ENCODE results near the gene OR5B21.

OR5B21 gene

GRCh38 chr11:58505849-58506248, 2.1 kb downstream of the OR5B21 start:
- Mint-ChIP-seq H3K36me3 (ENCODE audit: low read depth) (peaks cover 7% of the 10 kb centered on the region), H3K9me3 (no peaks in the 10 kb centered on the region), H3K4me1 (ENCODE audit: low read depth) (no peaks in the 10 kb centered on the region), H3K27ac (no peak overlapping the region), H3K4me3 (no peak overlapping the region), H3K27me3 (ENCODE audit: low read depth) (no peaks in the 10 kb centered on the region)

- peaks cover 7% of the 10 kb centered on the region for H3K36me3 Mint-ChIP-seq (ENCODE audit: low read depth)
- no peak overlapping the region for H3K4me3 Mint-ChIP-seq
- H3K9me3 Mint-ChIP-seq: no peaks in the 10 kb centered on the region
- H3K4me1 Mint-ChIP-seq (ENCODE audit: low read depth): no peaks in the 10 kb centered on the region
- H3K27ac Mint-ChIP-seq: no peak overlapping the region
- no peaks in the 10 kb centered on the region for H3K27me3 Mint-ChIP-seq (ENCODE audit: low read depth)
Measured at GRCh38 chr11:58504232-58504631, 3.7 kb downstream of the OR5B21 start.

GRCh38 chr11:58503361-58503856, 4.5 kb downstream of the OR5B21 start:
- Mint-ChIP-seq H3K4me1 (ENCODE audit: low read depth) (peaks cover 4% of the 10 kb centered on the region), H3K36me3 (ENCODE audit: low read depth) (peaks cover 7% of the 10 kb centered on the region), H3K27me3 (ENCODE audit: low read depth) (no peaks in the 10 kb centered on the region), H3K27ac (no peak overlapping the region), H3K4me3 (no peak overlapping the region), H3K9me3 (no peaks in the 10 kb centered on the region)

GRCh38 chr11:58502004-58502403, 5.9 kb downstream of the OR5B21 start:
- H3K27me3 Mint-ChIP-seq (ENCODE audit: low read depth): no peaks in the 10 kb centered on the region

GRCh38 chr11:58498464-58498863, 9.4 kb downstream of the OR5B21 start:
- H3K4me3 Mint-ChIP-seq: no peak overlapping the region
- H3K36me3 Mint-ChIP-seq (ENCODE audit: low read depth): peaks cover 1% of the 10 kb centered on the region
- H3K9me3 Mint-ChIP-seq: no peaks in the 10 kb centered on the region
- no peak overlapping the region for H3K27ac Mint-ChIP-seq
- H3K4me1 Mint-ChIP-seq (ENCODE audit: low read depth): peaks cover 4% of the 10 kb centered on the region
- H3K27me3 Mint-ChIP-seq (ENCODE audit: low read depth): no peaks in the 10 kb centered on the region

More at GRCh38 chr11:58502004-58502403, 5.9 kb downstream of the OR5B21 start:
- no peak overlapping the region for H3K4me3 Mint-ChIP-seq
- H3K36me3 Mint-ChIP-seq (ENCODE audit: low read depth): peaks cover 5% of the 10 kb centered on the region
- no peak overlapping the region for H3K27ac Mint-ChIP-seq
- H3K9me3 Mint-ChIP-seq: no peaks in the 10 kb centered on the region
- H3K4me1 Mint-ChIP-seq (ENCODE audit: low read depth): peaks cover 4% of the 10 kb centered on the region

GRCh38 chr11:58497951-58498350, 10.0 kb downstream of the OR5B21 start:
- Mint-ChIP-seq H3K27ac (no peak overlapping the region), H3K4me1 (ENCODE audit: low read depth) (peaks cover 4% of the 10 kb centered on the region), H3K27me3 (ENCODE audit: low read depth) (no peaks in the 10 kb centered on the region), H3K36me3 (ENCODE audit: low read depth) (peaks cover 1% of the 10 kb centered on the region), H3K4me3 (no peak overlapping the region), H3K9me3 (no peaks in the 10 kb centered on the region)

- Mint-ChIP-seq H3K9me3 (no peaks in the 10 kb centered on the region), H3K27me3 (ENCODE audit: low read depth) (no peaks in the 10 kb centered on the region), H3K4me1 (ENCODE audit: low read depth) (peaks cover 4% of the 10 kb centered on the region), H3K4me3 (no peak overlapping the region), H3K36me3 (ENCODE audit: low read depth) (peaks cover 1% of the 10 kb centered on the region), H3K27ac (no peak overlapping the region)
Measured at GRCh38 chr11:58495906-58496305, 12.0 kb downstream of the OR5B21 start.

GRCh38 chr11:58494101-58494500, 13.8 kb downstream of the OR5B21 start:
- H3K4me3 Mint-ChIP-seq: no peak overlapping the region
- no peaks in the 10 kb centered on the region for H3K27me3 Mint-ChIP-seq (ENCODE audit: low read depth)
- H3K9me3 Mint-ChIP-seq: no peaks in the 10 kb centered on the region
- H3K27ac Mint-ChIP-seq: no peak overlapping the region
- H3K36me3 Mint-ChIP-seq (ENCODE audit: low read depth): peaks cover 1% of the 10 kb centered on the region
- peaks cover 4% of the 10 kb centered on the region for H3K4me1 Mint-ChIP-seq (ENCODE audit: low read depth)

- Mint-ChIP-seq H3K36me3 (ENCODE audit: low read depth) (peaks cover 1% of the 10 kb centered on the region), H3K27ac (no peak overlapping the region), H3K4me3 (no peak overlapping the region), H3K27me3 (ENCODE audit: low read depth) (no peaks in the 10 kb centered on the region), H3K9me3 (no peaks in the 10 kb centered on the region), H3K4me1 (ENCODE audit: low read depth) (no peaks in the 10 kb centered on the region)
Measured at GRCh38 chr11:58493676-58494075, 14.2 kb downstream of the OR5B21 start.

- Mint-ChIP-seq H3K36me3 (ENCODE audit: low read depth) (no peaks in the 10 kb centered on the region), H3K9me3 (peaks cover 3% of the 10 kb centered on the region), H3K4me3 (no peak overlapping the region), H3K27ac (no peak overlapping the region), H3K27me3 (ENCODE audit: low read depth) (no peaks in the 10 kb centered on the region), H3K4me1 (ENCODE audit: low read depth) (no peaks in the 10 kb centered on the region)
Measured at GRCh38 chr11:58490827-58491226, 17.1 kb downstream of the OR5B21 start.

- H3K27ac Mint-ChIP-seq: no peak overlapping the region
- H3K4me3 Mint-ChIP-seq: no peak overlapping the region
- no peaks in the 10 kb centered on the region for H3K36me3 Mint-ChIP-seq (ENCODE audit: low read depth)
- H3K4me1 Mint-ChIP-seq (ENCODE audit: low read depth): no peaks in the 10 kb centered on the region
- peaks cover 3% of the 10 kb centered on the region for H3K9me3 Mint-ChIP-seq
- H3K27me3 Mint-ChIP-seq (ENCODE audit: low read depth): no peaks in the 10 kb centered on the region
Measured at GRCh38 chr11:58487170-58487569, 20.7 kb downstream of the OR5B21 start.

GRCh38 chr11:58485961-58486360, 21.9 kb downstream of the OR5B21 start:
- no peaks in the 10 kb centered on the region for H3K4me1 Mint-ChIP-seq (ENCODE audit: low read depth)

GRCh38 chr11:58471892-58472291, 36.0 kb downstream of the OR5B21 start:
- no peak overlapping the region for H3K27ac Mint-ChIP-seq
- H3K4me3 Mint-ChIP-seq: no peak overlapping the region
- peaks cover 4% of the 10 kb centered on the region for H3K27me3 Mint-ChIP-seq (ENCODE audit: low read depth)
- peaks cover 34% of the 10 kb centered on the region for H3K9me3 Mint-ChIP-seq
- no peaks in the 10 kb centered on the region for H3K4me1 Mint-ChIP-seq (ENCODE audit: low read depth)
- no peaks in the 10 kb centered on the region for H3K36me3 Mint-ChIP-seq (ENCODE audit: low read depth)

More at GRCh38 chr11:58485961-58486360, 21.9 kb downstream of the OR5B21 start:
- Mint-ChIP-seq H3K9me3 (peaks cover 3% of the 10 kb centered on the region), H3K27me3 (ENCODE audit: low read depth) (no peaks in the 10 kb centered on the region), H3K4me3 (no peak overlapping the region), H3K36me3 (ENCODE audit: low read depth) (no peaks in the 10 kb centered on the region), H3K27ac (no peak overlapping the region)

GRCh38 chr11:58466293-58466692, 41.6 kb downstream of the OR5B21 start:
- H3K9me3 Mint-ChIP-seq: peaks cover 9% of the 10 kb centered on the region

GRCh38 chr11:58465690-58466089, 42.2 kb downstream of the OR5B21 start:
- Mint-ChIP-seq H3K27me3 (ENCODE audit: low read depth) (no peaks in the 10 kb centered on the region), H3K9me3 (peaks cover 5% of the 10 kb centered on the region), H3K4me3 (no peak overlapping the region), H3K27ac (no peak overlapping the region), H3K4me1 (ENCODE audit: low read depth) (no peaks in the 10 kb centered on the region), H3K36me3 (ENCODE audit: low read depth) (no peaks in the 10 kb centered on the region)

More at GRCh38 chr11:58466293-58466692, 41.6 kb downstream of the OR5B21 start:
- H3K4me1 Mint-ChIP-seq (ENCODE audit: low read depth): no peaks in the 10 kb centered on the region
- no peaks in the 10 kb centered on the region for H3K27me3 Mint-ChIP-seq (ENCODE audit: low read depth)
- H3K4me3 Mint-ChIP-seq: no peak overlapping the region
- no peak overlapping the region for H3K27ac Mint-ChIP-seq
- H3K36me3 Mint-ChIP-seq (ENCODE audit: low read depth): no peaks in the 10 kb centered on the region

All from T-helper 1 cell treated with Interleukin-12 subunit alpha and Interleukin-12 subunit beta and Interleukin-4 antibody, amounts not matched to agents 30 μg/mL and 1 μg/mL, for 36 hours (primary cell).